Brain microvascular endothelial cell (primary cell): ENCODE data around the gene RAPGEF6.

Experiments used
- DNase-seq: peaks from one replicate; pipeline ENCODE4 v3.0.0-alpha.2; 2020
- H3K27ac ChIP-seq: fragments of 250-450 bp; sonication (Bioruptor Pico); 2 replicates; pipeline ENCODE4 v1.5.1; 2020; ENCODE audit warnings: mild to moderate bottlenecking, moderate library complexity
- H3K27me3 ChIP-seq: fragments of 250-450 bp; sonication (Bioruptor Pico); replicated peaks from 2 replicates; pipeline ENCODE4 v1.5.1; 2020; ENCODE audit warnings: mild to moderate bottlenecking
- H3K36me3 ChIP-seq: fragments of 250-450 bp; sonication (Bioruptor Pico); replicated peaks from 2 replicates; pipeline ENCODE4 v1.5.1; 2020; ENCODE audit warnings: mild to moderate bottlenecking
- H3K4me3 ChIP-seq: 2 replicates; pipeline ENCODE4 v1.5.1; 2011; ENCODE audit warnings: low read depth, mild to moderate bottlenecking, control low read depth, low read length, moderate library complexity
- in situ Hi-C: cut with HindIII; loops from 2 replicates; pipeline ENCODE4 v1.10.0; 2017; ENCODE audit warnings: low sequenced_read_pairs, low pct_ligation_motif_present
- TF ChIP-seq, protein P1 (sequence below): IDR thresholded peaks from 2 replicates; pipeline ENCODE4 v1.5.1; 2011; ENCODE audit warnings: low read depth, mild to moderate bottlenecking, moderate library complexity, low read length, control low read depth, inconsistent platforms; ENCODE audit errors: missing control alignments

Gene RAPGEF6

GRCh38 chr5:131436081-131436480 is 198.9 kb downstream of the RAPGEF6 start:
- no peak for DNase-seq
- H3K27me3 ChIP-seq: no peaks in the 10 kb centered on the region
- H3K36me3 ChIP-seq: peaks cover 4% of the 10 kb centered on the region
- H3K4me3 ChIP-seq: no peak overlapping the region
- in situ Hi-C loops: no loop called here
- no peak overlapping the region for H3K27ac ChIP-seq
- TF ChIP-seq, protein P1, sequence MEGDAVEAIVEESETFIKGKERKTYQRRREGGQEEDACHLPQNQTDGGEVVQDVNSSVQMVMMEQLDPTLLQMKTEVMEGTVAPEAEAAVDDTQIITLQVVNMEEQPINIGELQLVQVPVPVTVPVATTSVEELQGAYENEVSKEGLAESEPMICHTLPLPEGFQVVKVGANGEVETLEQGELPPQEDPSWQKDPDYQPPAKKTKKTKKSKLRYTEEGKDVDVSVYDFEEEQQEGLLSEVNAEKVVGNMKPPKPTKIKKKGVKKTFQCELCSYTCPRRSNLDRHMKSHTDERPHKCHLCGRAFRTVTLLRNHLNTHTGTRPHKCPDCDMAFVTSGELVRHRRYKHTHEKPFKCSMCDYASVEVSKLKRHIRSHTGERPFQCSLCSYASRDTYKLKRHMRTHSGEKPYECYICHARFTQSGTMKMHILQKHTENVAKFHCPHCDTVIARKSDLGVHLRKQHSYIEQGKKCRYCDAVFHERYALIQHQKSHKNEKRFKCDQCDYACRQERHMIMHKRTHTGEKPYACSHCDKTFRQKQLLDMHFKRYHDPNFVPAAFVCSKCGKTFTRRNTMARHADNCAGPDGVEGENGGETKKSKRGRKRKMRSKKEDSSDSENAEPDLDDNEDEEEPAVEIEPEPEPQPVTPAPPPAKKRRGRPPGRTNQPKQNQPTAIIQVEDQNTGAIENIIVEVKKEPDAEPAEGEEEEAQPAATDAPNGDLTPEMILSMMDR: no peak

GRCh38 chr5:131433109-131433508 is 201.9 kb downstream of the RAPGEF6 start:
- no peak for DNase-seq
- H3K36me3 ChIP-seq: peaks cover 8% of the 10 kb centered on the region
- H3K27me3 ChIP-seq: no peaks in the 10 kb centered on the region

GRCh38 chr5:131431794-131432193 is 203.2 kb downstream of the RAPGEF6 start:
- Histone ChIP-seq H3K27me3 (no peaks in the 10 kb centered on the region), H3K4me3 (no peak overlapping the region), H3K36me3 (peaks cover 9% of the 10 kb centered on the region), H3K27ac (no peak overlapping the region)
- TF ChIP-seq, protein P1: no peak
- in situ Hi-C loops: no loop called here
- DNase-seq: no peak

More at GRCh38 chr5:131433109-131433508, 201.9 kb downstream of the RAPGEF6 start:
- no peak overlapping the region for H3K4me3 ChIP-seq
- TF ChIP-seq, protein P1: no peak
- no peak overlapping the region for H3K27ac ChIP-seq
- in situ Hi-C loops: no loop called here

GRCh38 chr5:131430794-131431193 is 204.2 kb downstream of the RAPGEF6 start:
- in situ Hi-C loops: no loop called here
- H3K27ac ChIP-seq: no peak overlapping the region
- H3K36me3 ChIP-seq: peaks cover 9% of the 10 kb centered on the region
- peak; percentile 2 for DNase-seq
- TF ChIP-seq, protein P1: no peak
- no peaks in the 10 kb centered on the region for H3K27me3 ChIP-seq
- no peak overlapping the region for H3K4me3 ChIP-seq

- no peaks in the 10 kb centered on the region for H3K27me3 ChIP-seq
- DNase-seq: no peak
- no peak overlapping the region for H3K27ac ChIP-seq
- no peak overlapping the region for H3K4me3 ChIP-seq
- TF ChIP-seq, protein P1: no peak
- in situ Hi-C loops: no loop called here
- peaks cover 9% of the 10 kb centered on the region for H3K36me3 ChIP-seq
Observed at GRCh38 chr5:131426011-131426410, 209.0 kb downstream of the RAPGEF6 start.

DNA sequence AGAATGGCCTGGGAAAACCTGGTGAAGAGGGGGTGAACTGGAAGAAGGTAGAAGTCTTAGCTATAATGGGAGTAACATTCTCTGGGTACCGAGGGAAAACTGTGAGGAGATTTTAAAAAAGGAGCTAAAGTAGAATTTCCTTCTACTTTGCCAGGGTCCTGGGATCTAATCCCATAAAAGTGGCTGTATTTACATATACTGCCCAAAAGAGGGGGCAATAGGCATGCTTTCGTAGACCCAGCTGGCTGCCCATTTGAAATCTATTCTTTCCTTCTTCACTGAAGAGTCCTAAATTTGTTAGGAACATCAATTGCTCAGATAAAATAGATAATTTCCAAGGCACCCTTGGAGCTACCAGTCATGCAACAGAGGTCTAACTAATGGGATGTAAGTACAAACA is 212.0 kb downstream of the RAPGEF6 start:
- in situ Hi-C loops: no loop called here
- peak; percentile 22 for DNase-seq
- peaks cover 3% of the 10 kb centered on the region for H3K36me3 ChIP-seq
- no peak overlapping the region for H3K4me3 ChIP-seq
- H3K27ac ChIP-seq: no peak overlapping the region
- TF ChIP-seq, protein P1: peak; percentile 74
- no peaks in the 10 kb centered on the region for H3K27me3 ChIP-seq
